GM12878 (cell line): ENCODE results near the gene LILRB1. TPM values are rescaled to one million over a fixed set of nuclear protein-coding genes. Genes with fewer than 3 reads are reported as not detected.

Source experiments
- ATAC-seq: fragments of 200-7000 bp; cut with Tn5 transposase; 3 replicates; pipeline ENCODE4 v1.9.1; 2020; ENCODE audit warnings: mild to moderate bottlenecking, moderate library complexity
- BruUV-seq: library from RNA; stranded (reverse); fragments of 400-500 nt; replicated peaks from 2 replicates; lab custom pipeline; 2021; lab: Mats Ljungman, UMichigan
- CTCF ChIA-PET: fragments of 300-600 bp; sonication (Branson Sonifier 250); formaldehyde crosslinking; extraction: SDS; loops from one replicate; lab custom pipeline; 2021; ENCODE audit warnings: inconsistent platforms; lab: Yijun Ruan, JAX
- POLR2A ChIA-PET: fragments of 350-600 bp; formaldehyde crosslinking; extraction: SDS; loops from one replicate; lab custom pipeline; 2021; ENCODE audit warnings: inconsistent platforms; lab: Charles Lee
- RAD21 ChIA-PET: fragments of 300-600 bp; sonication (Branson Sonifier 250); formaldehyde crosslinking; loops from one replicate; lab custom pipeline; 2023; ENCODE audit warnings: antibody characterized with exemption; ENCODE audit not compliant: unreplicated experiment; lab: Charles Lee
- SMC1A ChIA-PET: fragments of 300-600 bp; sonication (Branson Sonifier 250); formaldehyde crosslinking; loops from one replicate; lab custom pipeline; 2023; ENCODE audit not compliant: unreplicated experiment, uncharacterized antibody; lab: Charles Lee
- DNase-seq: peaks from one replicate; pipeline ENCODE4 v3.0.0-alpha.2; 2011; ENCODE audit warnings: low read depth, low spot score
- FAIRE-seq: peaks from 3 replicates; lab custom pipeline; 2011; peaks lifted over from hg19 to GRCh38; lab: Jason Lieb, UNC
- H2AFZ ChIP-seq: 2 replicates; pipeline ENCODE4 v1.6.0; 2011; ENCODE audit warnings: low read depth, low read length, control low read depth; ENCODE audit not compliant: control insufficient read depth
- H3K27ac ChIP-seq: 2 replicates; pipeline ENCODE4 v1.5.1; 2011; ENCODE audit warnings: control low read depth; ENCODE audit not compliant: control insufficient read depth, insufficient read depth
- H3K27me3 ChIP-seq, 2 experiments: replicated peaks in 1 of 2; 2 replicates each; pipeline versions ENCODE4 v1.6.0 to v1.6.1; 2011; ENCODE audit warnings: low read length in 1 of 2; ENCODE audit not compliant: control insufficient read depth in 2 of 2, insufficient read depth in 2 of 2
- H3K36me3 ChIP-seq, 2 experiments: 2 replicates each; pipeline ENCODE4 v1.5.1; 2011; ENCODE audit warnings: low read length in 1 of 2; ENCODE audit not compliant: control insufficient read depth in 2 of 2, insufficient read depth in 2 of 2
- H3K4me1 ChIP-seq: 2 replicates; pipeline ENCODE4 v1.6.1; 2011; ENCODE audit warnings: mild to moderate bottlenecking, low read length, moderate library complexity, mixed read lengths; ENCODE audit not compliant: control insufficient read depth, insufficient read depth
- H3K4me2 ChIP-seq: 2 replicates; pipeline ENCODE4 v1.6.0; 2011; ENCODE audit warnings: control low read depth; ENCODE audit not compliant: control insufficient read depth, insufficient read depth
- H3K4me3 ChIP-seq: fragments of 200-600 bp; sonication (generic); 2 replicates; pipeline ENCODE4 v1.5.1; 2016
- H3K79me2 ChIP-seq: 2 replicates; pipeline ENCODE4 v1.6.0; 2011; ENCODE audit warnings: low read length; ENCODE audit not compliant: control insufficient read depth, insufficient read depth
- H3K9ac ChIP-seq: 2 replicates; pipeline ENCODE4 v1.8.0; 2011; ENCODE audit warnings: low read length, control low read depth, mixed read lengths; ENCODE audit not compliant: control insufficient read depth, insufficient read depth
- H3K9me3 ChIP-seq: replicated peaks from 3 replicates; pipeline ENCODE4 v1.5.1; 2011; ENCODE audit warnings: mild to moderate bottlenecking, low read length; ENCODE audit not compliant: control insufficient read depth, insufficient read depth
- H4K20me1 ChIP-seq: 2 replicates; pipeline ENCODE4 v1.6.0; 2011; ENCODE audit not compliant: control insufficient read depth, insufficient read depth
- CHD4 ChIP-seq: fragments of 200-600 bp; sonication (generic); IDR thresholded peaks from 2 replicates; pipeline ENCODE4 v1.6.1; 2016; ENCODE audit warnings: mild to moderate bottlenecking
- FOS ChIP-seq: IDR thresholded peaks from 3 replicates; pipeline ENCODE4 v1.6.1; 2011; ENCODE audit warnings: borderline replicate concordance; ENCODE audit not compliant: insufficient read length; ENCODE audit errors: extremely low read depth
- MXI1 ChIP-seq: fragments of 150-350 bp; IDR thresholded peaks from 2 replicates; pipeline ENCODE4 v1.6.1; 2011; ENCODE audit warnings: low read depth, mild to moderate bottlenecking, inconsistent platforms, low read length, improper control_type of control experiment
- NBN ChIP-seq: fragments of 450-650 bp; IDR thresholded peaks from 2 replicates; pipeline ENCODE4 v1.6.1; 2016
- POLR2AphosphoS2 ChIP-seq: IDR thresholded peaks from 2 replicates; pipeline ENCODE4 v1.6.1; 2011; ENCODE audit warnings: low read depth, mild to moderate bottlenecking, low read length, improper control_type of control experiment, moderate library complexity
- SIN3A ChIP-seq: IDR thresholded peaks from 2 replicates; pipeline ENCODE4 v1.6.1; 2012; ENCODE audit warnings: low read depth, low read length, improper control_type of control experiment
- STAT3 ChIP-seq: IDR thresholded peaks from 2 replicates; pipeline ENCODE4 v1.6.1; 2011; ENCODE audit warnings: low read depth, low read length, improper control_type of control experiment
- ZZZ3 ChIP-seq: IDR thresholded peaks from 2 replicates; pipeline ENCODE4 v1.6.1; 2011; ENCODE audit warnings: low read depth; ENCODE audit not compliant: control insufficient read depth, insufficient read length
- WGBS: methylation state at CpG from one replicate; pipeline ENCODE4 v1.1.6; 2016; ENCODE audit warnings: low lambda C conversion rate; ENCODE audit not compliant: insufficient replicate concordance, insufficient coverage; ENCODE audit errors: missing lambda C conversion rate; 5-methylcytosine and 5-hydroxymethylcytosine counted together
- in situ Hi-C: fragments of 300-500 bp; cut with MboI; formaldehyde crosslinking; loops from 9 replicates; pipeline ENCODE4 v1.14.3; 2018; ENCODE audit warnings: mixed read lengths
- intact Hi-C: fragments of 100-400 bp; cut with micrococcal nuclease; formaldehyde crosslinking; loops from one replicate; pipeline ENCODE4 v1.14.2; 2022; ENCODE audit not compliant: unreplicated experiment
- polyA plus RNA-seq, 11 experiments: library from polyadenylated mRNA; depleted of rRNA in 4 of 11; unstranded in 6 of 11; stranded (reverse) in 5 of 11; fragments of >200 nt; fragmentation: Nextera tagmentation in 4 of 11; fragmentation: Illumina TruSeq in 1 of 11; extraction: Ambion mirVana in 4 of 11; extraction: Trizol in 1 of 11; gene quantifications; 1 replicate in 1 of 11; 2 replicates in 10 of 11; pipeline versions ENCODE4 v1.2.1 to v1.2.3, GENCODE V29; 2011 to 2016; ENCODE audit warnings: inconsistent platforms in 2 of 11, missing spikeins in 2 of 11, low read depth in 1 of 11
- total RNA-seq, 4 experiments: library from RNA; depleted of rRNA in 3 of 4; stranded (reverse); fragments of >200 nt in 3 of 4; fragmentation: Illumina TruSeq in 1 of 4; extraction: Trizol in 1 of 4; gene quantifications; 2 replicates each; pipeline versions ENCODE4 v1.2.1 to v1.2.3, GENCODE V29; 2013 to 2021
- TF ChIP-seq, protein P1 (sequence below): IDR thresholded peaks from 2 replicates; pipeline ENCODE4 v1.6.1; 2011; ENCODE audit warnings: low read depth, low read length, improper control_type of control experiment, borderline replicate concordance
- TF ChIP-seq, protein P2 (sequence below): fragments of 150-350 bp; IDR thresholded peaks from 2 replicates; pipeline ENCODE4 v1.6.1; 2014; ENCODE audit warnings: mild to moderate bottlenecking, low read depth, low read length
- TF ChIP-seq, protein P3 (sequence below): fragments of 450-650 bp; IDR thresholded peaks from 2 replicates; pipeline ENCODE4 v1.6.1; 2017; ENCODE audit warnings: mild to moderate bottlenecking

The LILRB1 gene
- total and polyA plus RNA-seq, 10 of the 15 experiments (the other 5 are each of a cell fraction or from before 2014, with no cell fraction given) = 4.9 to 92.2 (median 50.1) TPM

- CTCF ChIA-PET = interaction anchor here (0.7 to 20.7 kb wide), 3 partner anchors 30 to 442 kb away, joined by 3 to 842 read pairs (median 151); no protein-coding TSS in a partner anchor
- in situ Hi-C loops = no loop called here
- TF ChIP-seq, protein P1, sequence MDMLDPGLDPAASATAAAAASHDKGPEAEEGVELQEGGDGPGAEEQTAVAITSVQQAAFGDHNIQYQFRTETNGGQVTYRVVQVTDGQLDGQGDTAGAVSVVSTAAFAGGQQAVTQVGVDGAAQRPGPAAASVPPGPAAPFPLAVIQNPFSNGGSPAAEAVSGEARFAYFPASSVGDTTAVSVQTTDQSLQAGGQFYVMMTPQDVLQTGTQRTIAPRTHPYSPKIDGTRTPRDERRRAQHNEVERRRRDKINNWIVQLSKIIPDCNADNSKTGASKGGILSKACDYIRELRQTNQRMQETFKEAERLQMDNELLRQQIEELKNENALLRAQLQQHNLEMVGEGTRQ = no peak
- TF ChIP-seq NBN = no peak
- TF ChIP-seq FOS = no peak
- TF ChIP-seq POLR2AphosphoS2 = no peak
- no peak for TF ChIP-seq MXI1
- TF ChIP-seq, protein P2, sequence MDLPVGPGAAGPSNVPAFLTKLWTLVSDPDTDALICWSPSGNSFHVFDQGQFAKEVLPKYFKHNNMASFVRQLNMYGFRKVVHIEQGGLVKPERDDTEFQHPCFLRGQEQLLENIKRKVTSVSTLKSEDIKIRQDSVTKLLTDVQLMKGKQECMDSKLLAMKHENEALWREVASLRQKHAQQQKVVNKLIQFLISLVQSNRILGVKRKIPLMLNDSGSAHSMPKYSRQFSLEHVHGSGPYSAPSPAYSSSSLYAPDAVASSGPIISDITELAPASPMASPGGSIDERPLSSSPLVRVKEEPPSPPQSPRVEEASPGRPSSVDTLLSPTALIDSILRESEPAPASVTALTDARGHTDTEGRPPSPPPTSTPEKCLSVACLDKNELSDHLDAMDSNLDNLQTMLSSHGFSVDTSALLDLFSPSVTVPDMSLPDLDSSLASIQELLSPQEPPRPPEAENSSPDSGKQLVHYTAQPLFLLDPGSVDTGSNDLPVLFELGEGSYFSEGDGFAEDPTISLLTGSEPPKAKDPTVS = no peak
- TF ChIP-seq ZZZ3 = no peak
- TF ChIP-seq STAT3 = no peak
- TF ChIP-seq SIN3A = no peak
- no peak for TF ChIP-seq CHD4
- TF ChIP-seq, protein P3, sequence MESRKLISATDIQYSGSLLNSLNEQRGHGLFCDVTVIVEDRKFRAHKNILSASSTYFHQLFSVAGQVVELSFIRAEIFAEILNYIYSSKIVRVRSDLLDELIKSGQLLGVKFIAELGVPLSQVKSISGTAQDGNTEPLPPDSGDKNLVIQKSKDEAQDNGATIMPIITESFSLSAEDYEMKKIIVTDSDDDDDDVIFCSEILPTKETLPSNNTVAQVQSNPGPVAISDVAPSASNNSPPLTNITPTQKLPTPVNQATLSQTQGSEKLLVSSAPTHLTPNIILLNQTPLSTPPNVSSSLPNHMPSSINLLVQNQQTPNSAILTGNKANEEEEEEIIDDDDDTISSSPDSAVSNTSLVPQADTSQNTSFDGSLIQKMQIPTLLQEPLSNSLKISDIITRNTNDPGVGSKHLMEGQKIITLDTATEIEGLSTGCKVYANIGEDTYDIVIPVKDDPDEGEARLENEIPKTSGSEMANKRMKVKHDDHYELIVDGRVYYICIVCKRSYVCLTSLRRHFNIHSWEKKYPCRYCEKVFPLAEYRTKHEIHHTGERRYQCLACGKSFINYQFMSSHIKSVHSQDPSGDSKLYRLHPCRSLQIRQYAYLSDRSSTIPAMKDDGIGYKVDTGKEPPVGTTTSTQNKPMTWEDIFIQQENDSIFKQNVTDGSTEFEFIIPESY = no peak
- TF ChIP-seq, all 136 proteins: peak for 0
Measured at GRCh38 chr19:54646331-54646841, 16.1 kb downstream of the LILRB1 start.

More at GRCh38 chr19:54646331-54646841, 16.1 kb downstream of the LILRB1 start:
- RAD21 ChIA-PET = interaction anchor here (1.2 kb wide), 1 partner anchor 9 kb away, joined by 3 read pairs; no protein-coding TSS in a partner anchor
- Histone ChIP-seq H3K4me3 (no peak overlapping the region), H3K4me2 (no peak overlapping the region), H3K79me2 (no peaks in the 10 kb centered on the region), H4K20me1 (no peaks in the 10 kb centered on the region), H3K4me1 (peaks cover 3% of the 10 kb centered on the region; the same call in 1 of the 2 replicates), H3K36me3 (no peaks in the 10 kb centered on the region), H3K9ac (no peak overlapping the region), H2AFZ (no peak overlapping the region), H3K27ac (no peak overlapping the region), H3K9me3 (no peaks in the 10 kb centered on the region; the same call in 2 of the 3 replicates), H3K27me3 (no peaks in the 10 kb centered on the region; a peak in 1 of 4 replicates)
- FAIRE-seq (no peak), DNase-seq (no peak), ATAC-seq (no peak)
- intact Hi-C loops = no loop called here
- 76% methylated on average over 19 of the region's 19 CpGs for WGBS
- BruUV-seq = no TSS peak
- POLR2A ChIA-PET = no interaction called here
- SMC1A ChIA-PET = no interaction called here
